Naive thymus-derived CD4-positive, alpha-beta T cell (primary cell): Measurements from ENCODE around the gene ZNF215. TPM values are rescaled to one million over a fixed set of nuclear protein-coding genes. Genes with fewer than 3 reads are reported as not detected.
"Not testable (repeated sequence)": the region's sequence is repeated elsewhere in the genome, so short reads cannot be mapped to it uniquely, and the experiment has no call there.

ENCODE experiments used
- ATAC-seq: fragments of 150-1000 bp; cut with Tn5 transposase; 2 replicates; pipeline ENCODE4 v1.10.0; 2021; ENCODE audit warnings: mild to moderate bottlenecking, moderate library complexity
- CTCF ChIA-PET: fragments of 350-600 bp; sonication (Branson Sonifier 250); formaldehyde crosslinking; loops from one replicate; lab custom pipeline; 2021; ENCODE audit warnings: antibody characterized with exemption; lab: Charles Lee
- POLR2A ChIA-PET: fragments of 350-600 bp; sonication (Branson Sonifier 250); formaldehyde crosslinking; loops from one replicate; lab custom pipeline; 2021; ENCODE audit warnings: antibody characterized with exemption, inconsistent platforms; lab: Charles Lee
- DNase-seq, 9 donors: peaks; one replicate each; pipeline versions ENCODE4 v3.0.0 to v3.0.0-alpha.2; 2020 to 2022; ENCODE audit warnings: mixed read lengths in 1 of 9
- H3K27ac ChIP-seq: one replicate; pipeline ENCODE4 v1.7.0; 2013; ENCODE audit warnings: mild to moderate bottlenecking, low read depth, low read length, moderate library complexity
- H3K27me3 ChIP-seq, 2 donors: one replicate each; pipeline ENCODE4 v1.7.0; 2013; ENCODE audit warnings: low read length in 2 of 2, mild to moderate bottlenecking in 2 of 2, moderate library complexity in 2 of 2; ENCODE audit not compliant: control insufficient read depth in 2 of 2, insufficient read depth in 2 of 2
- H3K36me3 ChIP-seq, 3 experiments: 1 replicate in 2 of 3; 2 replicates in 1 of 3; pipeline ENCODE4 v1.7.0; 2013; ENCODE audit warnings: low read length in 3 of 3, mild to moderate bottlenecking in 3 of 3, moderate library complexity in 1 of 3; ENCODE audit not compliant: insufficient read depth in 3 of 3, control insufficient read depth in 2 of 3
- H3K4me1 ChIP-seq, 2 donors: one replicate each; pipeline ENCODE4 v1.7.0; 2013; ENCODE audit warnings: low read length in 2 of 2, mild to moderate bottlenecking in 2 of 2, moderate library complexity in 1 of 2; ENCODE audit not compliant: control insufficient read depth in 2 of 2, insufficient read depth in 2 of 2
- H3K4me3 ChIP-seq: 2 replicates; pipeline ENCODE4 v1.7.0; 2013; ENCODE audit warnings: mild to moderate bottlenecking, low read length
- H3K9me3 ChIP-seq, 3 experiments: 1 replicate in 2 of 3; 2 replicates in 1 of 3; pipeline ENCODE4 v1.7.0; 2013; ENCODE audit warnings: low read length in 3 of 3; ENCODE audit not compliant: control insufficient read depth in 2 of 3
- H3K27ac Mint-ChIP-seq, 9 donors: one replicate each; pipeline ENCODE4 v1.8.0; 2020 to 2022; ENCODE audit warnings: mixed read lengths in 9 of 9, mild to moderate bottlenecking in 8 of 9, moderate library complexity in 5 of 9, inconsistent platforms in 2 of 9
- H3K27me3 Mint-ChIP-seq, 5 donors: one replicate each; pipeline ENCODE4 v1.8.0; 2021 to 2022; ENCODE audit warnings: mixed read lengths in 5 of 5, mild to moderate bottlenecking in 1 of 5
- H3K36me3 Mint-ChIP-seq, 5 donors: one replicate each; pipeline ENCODE4 v1.8.0; 2020 to 2022; ENCODE audit warnings: mixed read lengths in 5 of 5, mild to moderate bottlenecking in 3 of 5, inconsistent platforms in 1 of 5
- H3K4me1 Mint-ChIP-seq, 7 donors: one replicate each; pipeline ENCODE4 v1.8.0; 2020 to 2022; ENCODE audit warnings: mixed read lengths in 7 of 7, mild to moderate bottlenecking in 3 of 7, inconsistent platforms in 1 of 7
- H3K4me3 Mint-ChIP-seq, 10 donors: one replicate each; pipeline ENCODE4 v1.8.0; 2020 to 2022; ENCODE audit warnings: mild to moderate bottlenecking in 10 of 10, mixed read lengths in 10 of 10, moderate library complexity in 6 of 10, inconsistent platforms in 2 of 10
- H3K9me3 Mint-ChIP-seq, 11 donors: one replicate each; pipeline ENCODE4 v1.8.0; 2020 to 2022; ENCODE audit warnings: mixed read lengths in 11 of 11, mild to moderate bottlenecking in 4 of 11, inconsistent platforms in 1 of 11, moderate library complexity in 1 of 11
- intact Hi-C, 2 donors: fragments of 100-400 bp; cut with micrococcal nuclease; formaldehyde crosslinking; loops; one replicate each; pipeline ENCODE4 v1.15.1; 2023
- polyA plus RNA-seq, 2 donors: library from polyadenylated mRNA; unstranded; fragments of 300-500 nt; fragmentation: Illumina TruSeq; gene quantifications; one replicate each; pipeline ENCODE4 v1.2.3, GENCODE V29; 2021
- total RNA-seq, 6 experiments: library from RNA in 5 of 6; stranded (reverse) in 5 of 6; gene quantifications; 1 replicate in 5 of 6; 2 replicates in 1 of 6; pipeline ENCODE4 v1.2.3 and lab custom pipeline; 2021 to 2026

The ZNF215 gene
- total and polyA plus RNA-seq, 7 experiments from 2014 or later: 0.35 to 2.4 (median 0.54) TPM; not detected in 2

DNA sequence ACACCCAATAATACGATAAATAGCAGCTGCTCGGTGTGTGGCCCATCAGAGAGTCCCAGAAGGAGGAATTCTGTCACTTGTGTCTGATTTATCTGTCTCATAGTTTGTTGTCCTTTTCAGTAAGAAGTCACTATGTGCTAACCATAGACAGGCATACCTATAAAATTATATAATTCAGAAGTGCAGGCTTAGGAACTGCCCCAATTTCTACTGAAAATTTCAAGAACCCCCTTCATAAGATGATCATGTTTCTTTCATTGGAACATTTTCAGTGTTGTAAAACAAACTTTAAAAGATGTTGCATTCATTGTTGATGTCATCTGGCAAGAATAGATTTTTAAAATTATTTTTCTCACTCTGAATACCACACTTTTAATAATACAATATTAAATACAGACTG is 33.8 kb upstream of the ZNF215 start, which contains the start of gene OR2D2:
TSS of gene OR2D2 (minus strand) at position 101 of the 400 bp plus-strand sequence. CDS start at position 101, 0 bp downstream.
- no peak within 1 kb of the TSS for H3K4me3 Mint-ChIP-seq
- H3K27me3 Mint-ChIP-seq: peaks cover 5 to 44% (median 20%) of the 10 kb centered on the region in 5 donors
- peaks cover 0 to 3% (median 0%) of the 10 kb centered on the region in 3 experiments for H3K9me3 ChIP-seq
- no peaks in the 10 kb centered on the region for H3K36me3 Mint-ChIP-seq
- POLR2A ChIA-PET: interaction anchor here (0.6 kb wide), 1 partner anchor 64 kb away, joined by 3 read pairs; no protein-coding TSS in a partner anchor
- no peak within 1 kb of the TSS for H3K27ac ChIP-seq
- H3K27ac Mint-ChIP-seq: no peak within 1 kb of the TSS
- no peak within 1 kb of the TSS for H3K4me3 ChIP-seq
- H3K27me3 ChIP-seq: no peaks in the 10 kb centered on the region
- peaks cover 0 to 11% (median 0%) of the 10 kb centered on the region in 11 donors for H3K9me3 Mint-ChIP-seq
- CTCF ChIA-PET: no interaction called here
- no peak for ATAC-seq
- H3K4me1 Mint-ChIP-seq: no peaks in the 10 kb centered on the region
- H3K4me1 ChIP-seq: no peaks in the 10 kb centered on the region
- H3K36me3 ChIP-seq: no peaks in the 10 kb centered on the region
- intact Hi-C loops: no loop called here
- no peak for DNase-seq

- ATAC-seq: no peak
- Histone ChIP-seq H3K27me3 (no peaks in the 10 kb centered on the region), H3K9me3 (no peaks in the 10 kb centered on the region), H3K36me3 (no peaks in the 10 kb centered on the region), H3K4me3 (no peak overlapping the region), H3K27ac (no peak overlapping the region), H3K4me1 (no peaks in the 10 kb centered on the region)
- peaks cover 0 to 5% (median 0%) of the 10 kb centered on the region in 11 donors for H3K9me3 Mint-ChIP-seq
- intact Hi-C loops: no loop called here
- POLR2A ChIA-PET: no interaction called here
- no peak for DNase-seq
- no peak overlapping the region for H3K4me3 Mint-ChIP-seq
- H3K27ac Mint-ChIP-seq: no peak overlapping the region
- H3K36me3 Mint-ChIP-seq: no peaks in the 10 kb centered on the region
- H3K27me3 Mint-ChIP-seq: peaks cover 10 to 61% (median 33%) of the 10 kb centered on the region in 5 donors
- no peaks in the 10 kb centered on the region for H3K4me1 Mint-ChIP-seq
- CTCF ChIA-PET: no interaction called here
These were observed 32.1 kb upstream of the ZNF215 start for GRCh38 chr11:6894097-6894496.

GRCh38 chr11:6895010-6895409 is 31.2 kb upstream of the ZNF215 start:
- POLR2A ChIA-PET: no interaction called here
- H3K9me3 ChIP-seq: no peaks in the 10 kb centered on the region

DNA sequence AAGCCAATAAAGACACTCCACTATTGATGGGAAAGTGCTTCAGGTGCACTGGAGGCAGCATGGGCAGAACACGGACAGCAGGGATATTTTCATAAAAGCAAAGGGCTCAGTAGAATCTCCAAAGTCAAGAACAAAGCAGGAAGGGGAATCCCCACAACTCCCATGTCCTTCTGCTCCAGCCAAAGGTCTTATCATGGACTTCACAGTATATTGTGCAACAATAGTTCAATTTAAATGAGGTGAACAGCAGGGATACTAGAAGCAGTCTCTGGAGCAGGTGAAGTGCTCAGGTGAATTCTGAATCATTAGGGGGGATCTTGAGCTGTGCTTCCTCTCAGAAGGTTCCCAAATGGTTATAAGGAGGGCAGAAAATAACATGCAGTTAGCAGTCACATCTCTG is 27.3 kb upstream of the ZNF215 start:
- intact Hi-C loops: no loop called here
- Histone ChIP-seq H3K4me3 (no peak overlapping the region), H3K27ac (no peak overlapping the region), H3K36me3 (no peaks in the 10 kb centered on the region), H3K27me3 (no peaks in the 10 kb centered on the region), H3K9me3 (no peaks in the 10 kb centered on the region), H3K4me1 (no peaks in the 10 kb centered on the region)
- CTCF ChIA-PET: no interaction called here
- Mint-ChIP-seq H3K27me3 (peaks cover 10 to 54% (median 37%) of the 10 kb centered on the region in 5 donors), H3K4me1 (no peaks in the 10 kb centered on the region), H3K27ac (no peak overlapping the region), H3K4me3 (no peak overlapping the region), H3K36me3 (no peaks in the 10 kb centered on the region), H3K9me3 (no peaks in the 10 kb centered on the region)
- DNase-seq (no peak), ATAC-seq (no peak)
- POLR2A ChIA-PET: no interaction called here

More at GRCh38 chr11:6895010-6895409, 31.2 kb upstream of the ZNF215 start:
- Mint-ChIP-seq H3K9me3 (peaks cover 0 to under 1% (median 0%) of the 10 kb centered on the region in 11 donors), H3K4me3 (no peak overlapping the region), H3K36me3 (no peaks in the 10 kb centered on the region), H3K27me3 (peaks cover 10 to 62% (median 33%) of the 10 kb centered on the region in 5 donors), H3K27ac (no peak overlapping the region), H3K4me1 (no peaks in the 10 kb centered on the region)
- no peaks in the 10 kb centered on the region for H3K27me3 ChIP-seq
- DNase-seq (no peak), ATAC-seq (no peak)
- H3K4me1 ChIP-seq: no peaks in the 10 kb centered on the region
- H3K27ac ChIP-seq: no peak overlapping the region
- intact Hi-C loops: no loop called here
- CTCF ChIA-PET: no interaction called here
- H3K36me3 ChIP-seq: no peaks in the 10 kb centered on the region
- no peak overlapping the region for H3K4me3 ChIP-seq

- H3K9me3 Mint-ChIP-seq: no peaks in the 10 kb centered on the region
- H3K4me3 Mint-ChIP-seq: no peak overlapping the region
- no peak for DNase-seq
- Histone ChIP-seq H3K4me1 (no peaks in the 10 kb centered on the region), H3K9me3 (no peaks in the 10 kb centered on the region), H3K36me3 (no peaks in the 10 kb centered on the region), H3K27me3 (no peaks in the 10 kb centered on the region), H3K4me3 (no peak overlapping the region), H3K27ac (no peak overlapping the region)
- H3K36me3 Mint-ChIP-seq: no peaks in the 10 kb centered on the region
- H3K27me3 Mint-ChIP-seq: peaks cover 10 to 52% (median 44%) of the 10 kb centered on the region in 5 donors
- H3K27ac Mint-ChIP-seq: no peak overlapping the region
- ChIA-PET POLR2A (no interaction called here), CTCF (no interaction called here)
- intact Hi-C loops: loop anchor here in 1 of 2 donors (5.0 kb wide), 1 partner anchor 542 kb away; no protein-coding TSS in a partner anchor
- H3K4me1 Mint-ChIP-seq: no peaks in the 10 kb centered on the region
- no peak for ATAC-seq
These were observed 25.8 kb upstream of the ZNF215 start for GRCh38 chr11:6900327-6900999.

GRCh38 chr11:6904804-6905203 is 21.4 kb upstream of the ZNF215 start:
- POLR2A ChIA-PET, H3K4me3 ChIP-seq, CTCF ChIA-PET, H3K27me3 ChIP-seq, H3K4me3 Mint-ChIP-seq, H3K27ac Mint-ChIP-seq, H3K4me1 ChIP-seq, H3K36me3 Mint-ChIP-seq, H3K4me1 Mint-ChIP-seq, H3K9me3 ChIP-seq, H3K36me3 ChIP-seq, H3K9me3 Mint-ChIP-seq, H3K27ac ChIP-seq, DNase-seq, ATAC-seq: not testable (repeated sequence)
- peaks cover 4 to 32% (median 18%) of the 10 kb centered on the region in 5 donors for H3K27me3 Mint-ChIP-seq
- intact Hi-C loops: loop anchor here in 1 of 2 donors (5.0 kb wide), 1 partner anchor 537 kb away; no protein-coding TSS in a partner anchor

- peaks cover 0 to 2% (median 0%) of the 10 kb centered on the region in 5 donors for H3K27me3 Mint-ChIP-seq
- CTCF ChIA-PET: no interaction called here
These were observed 14.8 kb upstream of the ZNF215 start for GRCh38 chr11:6911378-6911777.

More at GRCh38 chr11:6911378-6911777, 14.8 kb upstream of the ZNF215 start:
- ATAC-seq: no peak
- Histone ChIP-seq H3K27me3 (no peaks in the 10 kb centered on the region), H3K4me1 (no peaks in the 10 kb centered on the region), H3K4me3 (no peak overlapping the region), H3K36me3 (no peaks in the 10 kb centered on the region), H3K9me3 (no peaks in the 10 kb centered on the region), H3K27ac (no peak overlapping the region)
- Mint-ChIP-seq H3K4me3 (no peak overlapping the region), H3K9me3 (peaks cover 0 to 4% (median 0%) of the 10 kb centered on the region in 11 donors), H3K36me3 (no peaks in the 10 kb centered on the region), H3K4me1 (peaks cover 0 to 8% (median 0%) of the 10 kb centered on the region in 7 donors), H3K27ac (no peak overlapping the region)
- intact Hi-C loops: no loop called here
- POLR2A ChIA-PET: no interaction called here
- DNase-seq: no peak
